Astrocyte (in vitro differentiated cells and primary cell): Measurements from ENCODE around the gene SCRN1.

Experiments
- CTCF ChIP-seq: IDR thresholded peaks from 2 replicates; pipeline ENCODE4 v1.5.1; 2011; ENCODE audit warnings: low read depth, mild to moderate bottlenecking, inconsistent platforms, low read length, moderate library complexity; ENCODE audit not compliant: insufficient read depth
- EZH2 ChIP-seq: IDR thresholded peaks from 2 replicates; pipeline ENCODE4 v1.6.1; 2012; ENCODE audit warnings: mild to moderate bottlenecking, low read length, inconsistent platforms; ENCODE audit not compliant: insufficient read depth

DNA sequence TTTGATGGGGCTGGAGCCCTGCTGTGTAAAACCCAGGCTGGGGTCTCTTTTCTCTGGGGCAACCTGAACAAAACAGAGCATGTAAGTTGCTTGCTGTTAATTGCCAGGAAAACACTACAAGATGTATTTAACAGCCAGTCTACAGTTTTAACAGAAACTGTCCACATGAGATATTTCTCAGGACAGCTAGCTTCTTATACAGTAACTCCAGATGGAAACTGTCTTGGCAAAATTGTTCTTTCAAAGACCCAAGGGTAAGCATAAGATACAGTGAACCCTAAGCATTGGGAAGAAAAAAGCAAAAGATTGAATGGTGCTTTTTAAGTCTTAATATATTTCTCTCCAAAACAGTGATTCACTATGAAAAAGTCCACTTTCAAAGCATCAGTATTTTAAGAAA, 28.9 kb upstream of the SCRN1 start:
- TF ChIP-seq EZH2 (no peak), CTCF (no peak)
